ENCODE measurements around the gene RHBDD3.

RHBDD3 gene

DNA sequence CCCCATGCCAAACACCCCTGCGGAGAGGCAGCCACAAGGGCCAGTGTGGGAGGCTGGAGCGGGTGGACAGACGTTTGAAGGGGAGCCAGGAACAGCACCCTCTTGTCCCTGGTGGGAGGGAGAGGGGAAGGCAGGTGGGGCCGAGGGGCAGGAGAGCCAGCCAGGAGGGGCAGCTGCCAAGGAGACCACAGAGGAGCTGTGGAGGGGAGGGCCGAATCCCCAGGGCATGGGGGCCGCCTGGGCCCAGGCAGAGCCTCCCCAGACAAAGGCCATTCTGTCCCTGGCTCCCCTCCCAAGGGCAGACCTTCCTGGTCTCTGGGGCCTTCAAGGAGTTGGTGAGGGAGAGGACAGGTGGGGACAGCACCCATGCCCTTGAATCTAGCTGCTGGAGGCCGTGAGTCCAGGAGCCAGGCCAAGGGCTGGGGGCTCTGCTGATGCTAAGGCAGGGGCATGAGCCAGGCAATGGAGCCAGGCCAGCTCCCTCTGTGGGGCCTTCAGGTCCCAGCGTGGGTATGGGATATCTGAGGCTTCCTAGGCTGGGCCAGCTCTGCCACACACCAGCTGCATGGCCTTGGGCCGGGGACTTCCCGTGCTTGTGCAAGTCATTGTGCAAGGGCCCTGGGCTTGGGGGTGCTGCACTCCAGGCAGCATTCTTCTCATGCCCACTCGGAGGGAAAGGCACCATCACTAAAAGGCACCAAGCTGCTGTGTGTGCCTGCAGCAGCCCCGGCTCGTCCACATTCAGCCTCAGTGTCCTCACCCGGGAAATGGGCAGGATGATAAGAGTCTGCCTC is 50.7 kb downstream of the RHBDD3 start:
- DNase-seq, result peak in 4 of 14 donors; percentile 9 to 40 (median 32)

DNA sequence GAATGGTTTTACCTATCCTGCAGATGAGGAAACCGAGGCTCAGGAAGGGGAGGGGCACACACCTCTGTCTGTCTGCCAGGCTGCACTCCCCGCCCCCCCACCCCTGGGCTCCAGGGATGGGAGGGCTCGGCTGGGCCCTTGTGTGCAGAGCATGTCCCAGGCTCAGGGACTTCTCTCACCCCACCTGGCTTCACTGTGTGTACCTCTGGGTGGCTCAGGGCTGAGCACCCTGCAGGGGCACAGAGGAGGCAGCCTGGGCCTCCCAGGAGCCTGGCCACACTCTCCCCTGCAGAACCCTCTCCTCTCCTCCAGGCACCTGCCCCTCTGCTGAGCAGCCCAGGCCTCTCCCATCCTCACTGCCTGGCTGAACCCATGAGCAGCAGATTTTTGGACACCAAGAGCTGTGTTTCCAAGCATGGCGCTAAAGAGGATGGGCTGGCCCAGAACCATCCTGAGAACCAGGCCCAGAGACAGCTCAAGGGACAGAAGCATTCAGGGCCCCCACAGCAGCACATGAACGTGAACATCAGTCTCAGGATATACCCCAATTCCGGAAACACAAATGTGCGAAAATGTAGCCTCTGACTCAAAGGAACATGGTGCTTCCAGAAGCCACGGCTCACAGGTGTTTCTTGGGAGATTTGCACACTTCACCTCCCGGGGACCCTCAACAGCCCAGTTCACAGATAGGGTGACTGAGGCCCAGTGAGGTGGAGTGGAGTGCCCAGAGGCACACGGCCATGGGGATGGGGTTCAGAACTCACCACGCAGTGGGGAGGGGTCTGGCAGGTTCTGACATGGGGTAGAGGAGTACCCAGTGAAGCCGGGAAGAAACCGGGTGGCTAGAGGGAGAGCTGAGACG is 51.5 kb downstream of the RHBDD3 start:
- no peak for DNase-seq

DNA sequence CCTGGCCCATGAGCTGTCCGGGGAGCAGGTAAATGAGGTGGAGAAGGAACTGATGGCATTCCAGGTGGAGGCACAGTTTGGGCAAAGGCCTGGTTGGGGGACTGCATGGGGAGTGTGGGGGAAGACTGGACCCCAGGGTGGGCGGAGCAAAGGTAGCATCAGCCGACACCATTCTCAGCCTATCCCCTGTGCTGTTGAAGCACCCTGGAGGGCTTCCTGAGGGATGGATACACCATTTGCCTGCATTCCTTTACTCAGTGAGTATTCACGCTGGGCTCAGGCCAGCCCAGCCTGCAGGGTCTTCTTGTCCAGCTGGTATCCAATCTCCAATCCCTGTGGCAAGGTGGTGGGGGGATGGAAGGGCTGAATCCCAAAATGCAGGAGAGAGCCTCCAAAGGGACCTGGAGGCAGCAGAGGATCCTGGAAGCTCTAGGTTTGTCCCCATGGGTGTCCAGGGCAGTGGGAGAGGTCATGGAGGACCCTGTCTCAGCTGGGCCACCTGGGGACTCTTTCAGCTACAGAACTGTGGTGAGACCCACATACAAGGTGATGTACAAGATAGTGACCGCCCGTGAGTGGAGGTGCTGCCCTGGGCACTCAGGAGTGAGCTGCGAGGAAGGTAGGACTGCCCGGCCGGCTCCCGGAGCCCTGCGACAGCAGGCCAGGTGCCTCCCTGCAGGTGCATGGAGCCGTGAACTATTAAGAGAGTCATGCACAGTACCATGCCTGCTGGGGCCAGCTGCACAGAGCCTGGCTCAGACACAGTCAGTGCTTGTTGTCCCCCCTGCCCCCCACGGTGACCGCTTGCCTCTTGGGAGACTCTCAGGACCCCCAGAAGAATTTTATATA is 52.5 kb downstream of the RHBDD3 start:
- DNase-seq, result no peak

DNA sequence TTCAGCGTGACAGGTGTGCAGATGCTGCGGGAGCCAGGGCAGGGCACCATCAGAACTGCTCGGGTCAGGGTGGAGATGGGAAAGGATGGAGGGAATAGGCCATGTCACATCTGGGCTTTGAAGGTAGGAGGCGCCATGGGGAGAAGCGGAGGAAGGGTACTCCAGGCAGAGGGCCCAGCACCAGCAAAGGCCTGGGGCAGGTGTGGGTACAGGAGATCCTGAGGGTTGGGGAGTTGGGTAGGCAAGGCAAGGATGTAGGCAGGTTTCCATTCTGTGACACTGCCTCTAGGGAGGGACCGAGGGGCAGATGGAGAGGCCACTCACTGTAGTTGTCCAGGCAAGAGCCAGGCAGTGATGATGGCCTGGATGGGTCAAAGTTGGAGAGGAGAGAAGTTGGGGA is 53.5 kb downstream of the RHBDD3 start:
- DNase-seq, result no peak

DNA sequence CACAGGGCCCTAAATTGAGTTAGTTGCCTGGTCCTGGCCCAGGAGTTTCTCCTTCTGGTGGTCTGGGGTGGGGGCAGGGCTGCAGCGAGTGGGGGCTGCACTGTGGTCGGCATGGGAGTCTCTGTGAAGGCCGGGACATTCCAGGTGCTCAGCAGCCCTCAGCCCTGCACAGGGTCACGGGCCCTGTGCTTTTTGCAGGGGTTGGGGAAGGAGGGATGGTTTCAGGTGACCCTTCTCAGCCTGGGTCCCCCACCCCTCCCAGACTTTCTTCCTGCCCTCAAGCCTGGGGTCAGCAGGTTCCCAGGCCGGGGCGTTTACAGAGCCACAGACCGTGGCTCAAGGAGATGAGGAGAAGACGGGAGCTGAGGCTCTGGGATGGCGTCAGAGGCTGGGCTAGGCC is 54.3 kb downstream of the RHBDD3 start:
- DNase-seq, result no peak

DNA sequence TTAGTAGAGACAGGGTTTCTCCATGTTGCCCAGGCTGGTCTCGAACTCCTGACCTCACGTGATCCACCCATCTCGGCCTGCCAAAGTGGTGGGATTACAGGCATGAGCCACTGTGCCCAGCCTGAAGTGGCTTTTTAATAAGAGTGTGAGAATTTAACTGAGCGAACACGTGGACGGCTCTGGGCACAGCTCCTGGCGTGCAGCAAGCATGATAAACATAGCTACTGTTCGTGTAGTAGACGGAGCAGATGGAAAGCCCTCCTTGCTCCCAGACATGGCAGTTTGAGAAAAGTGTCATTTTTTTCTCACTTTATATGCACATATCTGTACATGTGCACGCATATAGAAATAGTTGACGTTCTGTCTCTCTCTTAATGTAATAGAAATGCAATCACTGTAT is 55.0 kb downstream of the RHBDD3 start:
- DNase-seq, result no peak

DNA sequence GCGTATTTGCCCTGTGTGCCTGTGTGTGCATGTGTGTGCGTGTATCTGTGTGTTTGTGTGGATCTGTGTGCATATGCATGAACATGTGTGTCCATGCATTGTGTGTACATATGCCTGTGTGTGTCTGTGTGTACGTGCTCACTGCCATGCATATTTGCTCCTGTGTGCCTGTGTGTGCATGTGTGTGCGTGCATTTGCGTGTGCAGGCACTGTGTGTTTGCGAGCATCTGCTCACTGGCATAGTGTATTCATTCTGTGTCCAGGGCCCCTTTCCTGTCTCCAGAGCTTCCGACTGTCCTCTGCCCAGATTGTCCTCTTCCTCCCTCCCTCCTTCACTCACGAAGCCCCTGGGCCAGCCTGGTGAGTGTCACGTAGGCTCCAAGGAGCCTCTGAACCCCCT is 56.3 kb downstream of the RHBDD3 start:
- no peak for DNase-seq

DNA sequence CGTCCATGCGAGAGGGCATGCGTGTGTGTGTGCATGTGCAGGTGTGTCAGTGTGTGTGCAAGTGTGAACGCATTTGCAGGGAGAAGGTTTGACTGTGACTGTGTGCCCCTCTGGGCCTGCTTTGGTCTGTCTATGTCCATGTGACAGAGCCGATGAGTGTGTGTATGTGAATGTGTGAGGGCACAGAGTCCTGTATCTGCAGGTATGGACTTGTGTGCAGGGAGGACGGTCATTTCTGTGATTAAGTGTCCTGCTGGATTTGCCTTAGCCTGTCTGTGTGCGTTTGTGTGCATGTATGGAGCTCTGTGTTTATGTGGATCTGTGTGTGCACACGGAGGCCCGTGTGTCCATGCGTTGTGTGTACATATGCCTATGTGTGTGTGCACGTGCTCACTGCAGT is 56.7 kb downstream of the RHBDD3 start:
- no peak for DNase-seq

Data from C1 segment of cervical spinal cord (tissue), 14 donors.